Measurements from ENCODE around the gene ADAMTSL1.

DNA sequence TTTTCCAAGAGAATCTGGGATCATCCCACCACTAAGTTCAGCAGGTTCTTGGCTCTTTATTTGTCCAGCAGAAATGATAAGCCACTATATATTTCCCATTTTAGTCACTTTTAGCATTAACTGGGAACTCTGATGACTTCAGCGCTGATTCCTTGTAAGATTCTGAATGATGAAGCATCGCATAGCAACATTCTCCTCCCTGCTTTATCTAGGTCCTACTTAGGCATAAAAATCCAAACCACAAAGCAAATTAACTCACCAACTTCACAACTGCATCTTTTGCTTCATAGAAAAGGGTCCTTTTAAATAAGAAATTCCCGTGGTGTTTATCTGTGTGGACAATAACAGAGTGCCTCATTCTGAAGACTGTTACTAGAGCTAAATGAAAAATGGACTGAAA is 355.1 kb downstream of the ADAMTSL1 start:
- TF ChIP-seq, protein P1, sequence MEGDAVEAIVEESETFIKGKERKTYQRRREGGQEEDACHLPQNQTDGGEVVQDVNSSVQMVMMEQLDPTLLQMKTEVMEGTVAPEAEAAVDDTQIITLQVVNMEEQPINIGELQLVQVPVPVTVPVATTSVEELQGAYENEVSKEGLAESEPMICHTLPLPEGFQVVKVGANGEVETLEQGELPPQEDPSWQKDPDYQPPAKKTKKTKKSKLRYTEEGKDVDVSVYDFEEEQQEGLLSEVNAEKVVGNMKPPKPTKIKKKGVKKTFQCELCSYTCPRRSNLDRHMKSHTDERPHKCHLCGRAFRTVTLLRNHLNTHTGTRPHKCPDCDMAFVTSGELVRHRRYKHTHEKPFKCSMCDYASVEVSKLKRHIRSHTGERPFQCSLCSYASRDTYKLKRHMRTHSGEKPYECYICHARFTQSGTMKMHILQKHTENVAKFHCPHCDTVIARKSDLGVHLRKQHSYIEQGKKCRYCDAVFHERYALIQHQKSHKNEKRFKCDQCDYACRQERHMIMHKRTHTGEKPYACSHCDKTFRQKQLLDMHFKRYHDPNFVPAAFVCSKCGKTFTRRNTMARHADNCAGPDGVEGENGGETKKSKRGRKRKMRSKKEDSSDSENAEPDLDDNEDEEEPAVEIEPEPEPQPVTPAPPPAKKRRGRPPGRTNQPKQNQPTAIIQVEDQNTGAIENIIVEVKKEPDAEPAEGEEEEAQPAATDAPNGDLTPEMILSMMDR (IDR thresholded peaks at IDR 0.05; ENCODE audit: insufficient read depth, low read depth, low read length) = no peak
- no peak for TF ChIP-seq EZH2 (IDR thresholded peaks at IDR 0.05; ENCODE audit: insufficient read depth, low read length)

Measured in astrocyte (in vitro differentiated cells and primary cell).